H1 (cell line): Measurements from ENCODE around the gene TBL2. TPM values are rescaled to one million over a fixed set of nuclear protein-coding genes. Genes with fewer than 3 reads are reported as not detected.

Source experiments
- CTCF ChIA-PET: fragments of 300-600 bp; sonication (Branson Sonifier 250); formaldehyde crosslinking; loops from one replicate; lab custom pipeline; 2021; ENCODE audit not compliant: partially characterized antibody; lab: Charles Lee
- POLR2A ChIA-PET: fragments of 300-600 bp; sonication (Branson Sonifier 250); formaldehyde crosslinking; loops from one replicate; lab custom pipeline; 2021; ENCODE audit warnings: inconsistent platforms; ENCODE audit not compliant: partially characterized antibody; lab: Charles Lee
- DNase-seq, 2 experiments: peaks; one replicate each; pipeline versions ENCODE4 v3.0.0 to v3.0.0-alpha.2; 2010 to 2022; ENCODE audit warnings: low spot score in 2 of 2, low read depth in 1 of 2, mixed read lengths in 1 of 2
- FAIRE-seq: peaks from 2 replicates; lab custom pipeline; 2011; peaks lifted over from hg19 to GRCh38; lab: Jason Lieb, UNC
- H2AFZ ChIP-seq: 2 replicates; pipeline ENCODE4 v1.8.1; 2012; ENCODE audit warnings: low read length, inconsistent platforms
- H2AK5ac ChIP-seq: 2 replicates; pipeline ENCODE4 v1.6.1; 2013; ENCODE audit warnings: low read depth, low read length
- H2BK120ac ChIP-seq: replicated peaks from 2 replicates; pipeline ENCODE3; 2013; ENCODE audit warnings: low read depth, low read length, inconsistent platforms
- H2BK12ac ChIP-seq: 2 replicates; pipeline ENCODE4 v1.6.1; 2013; ENCODE audit warnings: low read depth, low read length
- H2BK15ac ChIP-seq: 2 replicates; pipeline ENCODE4 v1.6.1; 2013; ENCODE audit warnings: low read length
- H2BK20ac ChIP-seq: 2 replicates; pipeline ENCODE4 v1.6.1; 2013; ENCODE audit warnings: low read length
- H2BK5ac ChIP-seq: 2 replicates; pipeline ENCODE4 v1.6.1; 2013; ENCODE audit warnings: low read depth, low read length
- H3K14ac ChIP-seq: 2 replicates; pipeline ENCODE4 v1.6.1; 2013; ENCODE audit warnings: inconsistent platforms; ENCODE audit not compliant: insufficient read length
- H3K18ac ChIP-seq: 2 replicates; pipeline ENCODE4 v1.6.1; 2013; ENCODE audit warnings: low read length; ENCODE audit errors: extremely low read depth
- H3K23ac ChIP-seq: 2 replicates; pipeline ENCODE4 v1.6.1; 2013; ENCODE audit warnings: inconsistent platforms; ENCODE audit not compliant: insufficient read length
- H3K23me2 ChIP-seq: 2 replicates; pipeline ENCODE4 v1.6.1; 2013; ENCODE audit warnings: low read depth, low read length
- H3K27ac ChIP-seq: 2 replicates; pipeline ENCODE4 v1.6.1; 2011; ENCODE audit warnings: low read depth, low read length, inconsistent platforms
- H3K27me3 ChIP-seq, 4 experiments: replicated peaks in 1 of 4; 1 replicate in 1 of 4; 2 replicates in 3 of 4; pipeline versions ENCODE4 v1.6.1 to v1.8.1; 2011 to 2013; ENCODE audit warnings: low read length in 3 of 4, mild to moderate bottlenecking in 3 of 4, inconsistent platforms in 2 of 4, mixed read lengths in 2 of 4, moderate library complexity in 1 of 4; ENCODE audit not compliant: control insufficient read depth in 3 of 4, insufficient read depth in 3 of 4; ENCODE audit errors: extremely low read depth in 1 of 4
- H3K36me3 ChIP-seq, 4 experiments: 2 replicates each; pipeline versions ENCODE4 v1.6.1 to v1.8.1; 2011 to 2013; ENCODE audit warnings: mild to moderate bottlenecking in 4 of 4, low read length in 3 of 4, moderate library complexity in 2 of 4, control low read depth in 1 of 4, inconsistent platforms in 1 of 4; ENCODE audit not compliant: insufficient read depth in 4 of 4, control insufficient read depth in 2 of 4
- H3K4ac ChIP-seq: replicated peaks from 2 replicates; pipeline ENCODE3; 2013; ENCODE audit warnings: low read length, low read depth, mixed read lengths, inconsistent platforms; ENCODE audit not compliant: insufficient read length
- H3K4me1 ChIP-seq, 4 experiments: replicated peaks in 1 of 4; 1 replicate in 1 of 4; 2 replicates in 3 of 4; pipeline versions ENCODE4 v1.6.1 to v1.8.1; 2011 to 2013; ENCODE audit warnings: low read length in 3 of 4, inconsistent platforms in 2 of 4, mixed read lengths in 1 of 4; ENCODE audit not compliant: insufficient read depth in 4 of 4, control insufficient read depth in 3 of 4
- H3K4me2 ChIP-seq, 2 experiments: 2 replicates each; pipeline versions ENCODE4 v1.6.1 to v1.8.1; 2011 to 2013; ENCODE audit warnings: low read depth in 2 of 2, low read length in 2 of 2, control low read depth in 1 of 2, inconsistent platforms in 1 of 2, mild to moderate bottlenecking in 1 of 2; ENCODE audit not compliant: insufficient read depth in 1 of 2
- H3K4me3 ChIP-seq, 4 experiments: fragments of 200-600, 300-600 bp in 1 of 4; sonication (generic), shearing (Covaris generic), sonication (Bioruptor Twin) in 1 of 4; 2 replicates each; pipeline versions ENCODE4 v1.5.1 to v1.8.1; 2011 to 2016; ENCODE audit warnings: low read length in 4 of 4, low read depth in 3 of 4, control low read depth in 2 of 4, inconsistent platforms in 2 of 4, mild to moderate bottlenecking in 2 of 4, mixed read lengths in 1 of 4, moderate library complexity in 1 of 4; ENCODE audit not compliant: insufficient read depth in 2 of 4; ENCODE audit errors: extremely low read depth in 1 of 4
- H3K56ac ChIP-seq: replicated peaks from 2 replicates; pipeline ENCODE3; 2013; ENCODE audit warnings: low read depth, mild to moderate bottlenecking, mixed read lengths, low read length, inconsistent platforms; ENCODE audit not compliant: insufficient read length
- H3K79me1 ChIP-seq: 2 replicates; pipeline ENCODE4 v1.6.1; 2013; ENCODE audit warnings: low read depth, low read length, control low read depth
- H3K79me2 ChIP-seq, 2 experiments: 2 replicates each; pipeline versions ENCODE4 v1.6.1 to v1.8.1; 2012 to 2013; ENCODE audit warnings: low read length in 2 of 2, mild to moderate bottlenecking in 2 of 2, inconsistent platforms in 1 of 2; ENCODE audit not compliant: insufficient read depth in 2 of 2, control insufficient read depth in 1 of 2
- H3K9ac ChIP-seq, 4 experiments: replicated peaks in 1 of 4; 1 replicate in 1 of 4; 2 replicates in 3 of 4; pipeline versions ENCODE4 v1.6.1 to v1.8.1; 2011 to 2013; ENCODE audit warnings: low read depth in 3 of 4, low read length in 3 of 4, control low read depth in 2 of 4, mild to moderate bottlenecking in 2 of 4, moderate library complexity in 2 of 4, inconsistent platforms in 1 of 4; ENCODE audit errors: extremely low read depth in 1 of 4
- H3K9me3 ChIP-seq, 2 experiments: 2 replicates each; pipeline versions ENCODE4 v1.6.1 to v1.8.1; 2012 to 2013; ENCODE audit warnings: mild to moderate bottlenecking in 2 of 2, moderate library complexity in 2 of 2, control low read depth in 1 of 2, inconsistent platforms in 1 of 2, low read depth in 1 of 2, low read length in 1 of 2, mixed read lengths in 1 of 2; ENCODE audit not compliant: insufficient read depth in 2 of 2
- H4K20me1 ChIP-seq, 2 experiments: replicated peaks in 1 of 2; 2 replicates each; pipeline versions ENCODE3 to v1.8.1; 2011 to 2013; ENCODE audit warnings: inconsistent platforms in 2 of 2, low read length in 2 of 2, mild to moderate bottlenecking in 1 of 2; ENCODE audit not compliant: insufficient read depth in 2 of 2, control insufficient read depth in 1 of 2
- H4K5ac ChIP-seq: 2 replicates; pipeline ENCODE4 v1.6.1; 2013; ENCODE audit warnings: low read length, low read depth, mixed read lengths, inconsistent platforms; ENCODE audit not compliant: insufficient read length
- H4K8ac ChIP-seq: 2 replicates; pipeline ENCODE4 v1.8.0; 2013; ENCODE audit warnings: mild to moderate bottlenecking, moderate library complexity, low read length, inconsistent platforms; ENCODE audit not compliant: insufficient read depth; ENCODE audit errors: extremely low read depth
- H4K91ac ChIP-seq: replicated peaks from 2 replicates; pipeline ENCODE3; 2013; ENCODE audit warnings: low read length, mixed read lengths, inconsistent platforms; ENCODE audit not compliant: insufficient read length
- CTCF ChIP-seq, 3 experiments: IDR thresholded peaks; 1 replicate in 2 of 3; 2 replicates in 1 of 3; pipeline versions ENCODE4 v1.5.1 to v1.6.1; 2011; ENCODE audit warnings: low read length in 3 of 3, mild to moderate bottlenecking in 3 of 3, inconsistent platforms in 2 of 3, low read depth in 1 of 3, moderate library complexity in 1 of 3; ENCODE audit not compliant: insufficient read depth in 1 of 3; ENCODE audit errors: control extremely low read depth in 1 of 3
- GABPA ChIP-seq: IDR thresholded peaks from 2 replicates; pipeline ENCODE4 v1.6.1; 2011; ENCODE audit warnings: mild to moderate bottlenecking, low read length, moderate library complexity, borderline replicate concordance; ENCODE audit not compliant: insufficient read depth
- RAD21 ChIP-seq, 2 experiments: IDR thresholded peaks in 1 of 2; conservative IDR thresholded peaks in 1 of 2; 2 replicates each; pipeline ENCODE4 v1.6.1; 2011; ENCODE audit warnings: low read depth in 2 of 2, low read length in 2 of 2, improper control_type of control experiment in 1 of 2, inconsistent platforms in 1 of 2, mild to moderate bottlenecking in 1 of 2, moderate library complexity in 1 of 2
- RFX5 ChIP-seq: IDR thresholded peaks from 2 replicates; pipeline ENCODE4 v1.6.1; 2011; ENCODE audit warnings: low read depth, low read length, improper control_type of control experiment, borderline replicate concordance
- RXRA ChIP-seq: IDR thresholded peaks from 2 replicates; pipeline ENCODE4 v1.6.1; 2011; ENCODE audit warnings: low read depth, mild to moderate bottlenecking, low read length, moderate library complexity; ENCODE audit not compliant: insufficient read depth
- SP1 ChIP-seq: IDR thresholded peaks from 2 replicates; pipeline ENCODE4 v1.6.1; 2011; ENCODE audit warnings: low read depth, low read length
- TEAD4 ChIP-seq: IDR thresholded peaks from 2 replicates; pipeline ENCODE4 v1.6.1; 2012; ENCODE audit warnings: low read depth, low read length, inconsistent platforms, mixed read lengths
- USF2 ChIP-seq: IDR thresholded peaks from 2 replicates; pipeline ENCODE4 v1.6.1; 2011; ENCODE audit warnings: low read length, improper control_type of control experiment
- WGBS, 2 experiments: shearing (Covaris generic) in 1 of 2; methylation state at CpG; one replicate each; pipeline versions ENCODE4 v1.1.6 to v1.1.7; 2013 to 2015; ENCODE audit warnings: low lambda C conversion rate in 2 of 2, mixed read lengths in 2 of 2, inconsistent platforms in 1 of 2, low coverage in 1 of 2, missing lambda C conversion rate in 1 of 2; ENCODE audit not compliant: insufficient replicate concordance in 2 of 2, insufficient coverage in 1 of 2, insufficient read length in 1 of 2; ENCODE audit errors: extremely low coverage in 1 of 2, missing lambda C conversion rate in 1 of 2; 5-methylcytosine and 5-hydroxymethylcytosine counted together
- polyA plus RNA-seq, 7 experiments: library from polyadenylated mRNA; depleted of rRNA in 3 of 7; stranded (reverse) in 5 of 7; unstranded in 2 of 7; fragments of >200 nt in 5 of 7; fragments of 200-250 nt in 2 of 7; gene quantifications; 1 replicate in 5 of 7; 2 replicates in 1 of 7; 4 replicates in 1 of 7; pipeline versions ENCODE4 v1.2.1 to v1.2.3, GENCODE V29; 2011 to 2013; ENCODE audit warnings: missing spikeins in 2 of 7, mixed read lengths in 2 of 7
- total RNA-seq: library from RNA; stranded (reverse); fragmentation: NEBNext Ultra II Directional; extraction: Animal tissue kit (Norgen Biotek cat#: 25700); gene quantifications from 2 replicates; pipeline ENCODE4 v1.2.1, GENCODE V29; 2021

TBL2 gene
- total and polyA plus RNA-seq, 2 of the 8 experiments (the other 6 are each of a cell fraction or from before 2014, with no cell fraction given) = 25.8 to 29.7 TPM

GRCh38 chr7:73626814-73627213, 48.4 kb upstream of the TBL2 start:
- FAIRE-seq = no peak
- no peak overlapping the region for H3K56ac ChIP-seq
- no peaks in the 10 kb centered on the region for H3K79me2 ChIP-seq
- no peak overlapping the region for H3K23ac ChIP-seq
- no peak overlapping the region for H2AFZ ChIP-seq
- no peak overlapping the region; the same call in 1 of the 2 replicates for H3K27ac ChIP-seq
- H3K27me3 ChIP-seq = peaks cover 0 to 12% (median 10%) of the 10 kb centered on the region in 4 experiments; a peak in 5 of 7 replicates
- H3K36me3 ChIP-seq = no peaks in the 10 kb centered on the region
- H3K4ac ChIP-seq = no peak overlapping the region
- H3K9ac ChIP-seq = no peak overlapping the region
- no peak overlapping the region for H2BK120ac ChIP-seq
- no peak overlapping the region for H4K5ac ChIP-seq
- 0 out of 2 replicates have a peak overlapping the region, but pooled peaks have one; percentile 49 for H2BK15ac ChIP-seq
- H2BK12ac ChIP-seq = no peak overlapping the region; the same call in 1 of the 2 replicates
- H2BK20ac ChIP-seq = 0 out of 2 replicates have a peak overlapping the region, but pooled peaks have one; percentile 1
- no peak overlapping the region for H3K4me2 ChIP-seq
- 73% methylated on average over 3 of the region's 3 CpGs; no CpG with 5 or more reads in 1 of the 2 experiments for WGBS, 2 experiments
- H4K91ac ChIP-seq = no peak overlapping the region
- no peak overlapping the region for H2AK5ac ChIP-seq
- no peaks in the 10 kb centered on the region for H3K79me1 ChIP-seq
- no peaks in the 10 kb centered on the region for H3K9me3 ChIP-seq
- no peak overlapping the region for H3K4me3 ChIP-seq
- no peak overlapping the region for H4K8ac ChIP-seq
- no peak overlapping the region for H3K14ac ChIP-seq
- H3K23me2 ChIP-seq = peaks cover 18% of the 10 kb centered on the region
- peaks cover 0 to 7% (median 5%) of the 10 kb centered on the region in 4 experiments; a peak in 6 of 7 replicates for H3K4me1 ChIP-seq
- H4K20me1 ChIP-seq = peaks cover 0 to 5% of the 10 kb centered on the region in 2 experiments
- POLR2A ChIA-PET = interaction anchor here (0.6 to 1.3 kb wide), 4 partner anchors 10 to 212 kb away, joined by 3 to 4 read pairs (median 4); no protein-coding TSS in a partner anchor
- DNase-seq = no peak
- H2BK5ac ChIP-seq = no peak overlapping the region
- no peak overlapping the region; the same call in 1 of the 2 replicates for H3K18ac ChIP-seq
- CTCF ChIA-PET = interaction anchor here (0.6 to 7.9 kb wide), 11 partner anchors 10 to 98 kb away, joined by 3 to 136 read pairs (median 3); partner anchors contain the start of gene VPS37D
- TF ChIP-seq SP1 (no peak), RFX5 (no peak), USF2 (no peak), RXRA (no peak), RAD21 (IDR thresholded peaks at IDR 0.05 in 1 of 2, conservative IDR thresholded peaks at IDR 0.05 in 1 of 2; ENCODE audit: low read depth in 2 of 2, low read length in 2 of 2) (peak in 1 of 2 experiments; percentile 27; a peak in 1 of 4 replicates), CTCF (IDR thresholded peaks at IDR 0.05; ENCODE audit: control extremely low read depth in 1 of 3, insufficient read depth in 1 of 3, low read depth in 1 of 3, low read length in 3 of 3) (peak; percentile 26 to 62 (median 51)), TEAD4 (peak; percentile 53; the same call in 1 of the 2 replicates), GABPA (no peak)
